ENCODE measurements around the gene ANKS3.
"Not testable (repeated sequence)": the region's sequence is repeated elsewhere in the genome, so short reads cannot be mapped to it uniquely, and the experiment has no call there.

ANKS3 gene

GRCh38 chr16:4655801-4656200 lies 78.3 kb downstream of the ANKS3 start:
- in situ Hi-C loops (cut with MboI; ENCODE audit: low sequenced_read_pairs, unreplicated experiment): no loop called here
- no peak for TF ChIP-seq CTCF (IDR thresholded peaks at IDR 0.05; ENCODE audit: borderline replicate concordance, control extremely low read depth, extremely low read depth, insufficient read depth, missing control alignments)
- DNase-seq (ENCODE audit: low spot score): no peak

GRCh38 chr16:4654964-4655590 lies 79.0 kb downstream of the ANKS3 start:
- no peak for DNase-seq (ENCODE audit: low spot score)
- in situ Hi-C loops (cut with MboI; ENCODE audit: low sequenced_read_pairs, unreplicated experiment): no loop called here
- TF ChIP-seq CTCF (IDR thresholded peaks at IDR 0.05; ENCODE audit: borderline replicate concordance, control extremely low read depth, extremely low read depth, insufficient read depth, missing control alignments): no peak

- DNase-seq (ENCODE audit: low spot score): no peak
- TF ChIP-seq CTCF (IDR thresholded peaks at IDR 0.05; ENCODE audit: borderline replicate concordance, control extremely low read depth, extremely low read depth, insufficient read depth, missing control alignments): no peak
- in situ Hi-C loops (cut with MboI; ENCODE audit: low sequenced_read_pairs, unreplicated experiment): no loop called here
These were observed 79.8 kb downstream of the ANKS3 start for GRCh38 chr16:4654011-4654963.

- in situ Hi-C loops (cut with MboI; ENCODE audit: low sequenced_read_pairs, unreplicated experiment): no loop called here
- no peak for TF ChIP-seq CTCF (IDR thresholded peaks at IDR 0.05; ENCODE audit: borderline replicate concordance, control extremely low read depth, extremely low read depth, insufficient read depth, missing control alignments)
- DNase-seq (ENCODE audit: low spot score): no peak
These were observed 81.5 kb downstream of the ANKS3 start for GRCh38 chr16:4652561-4652960.

- TF ChIP-seq CTCF (IDR thresholded peaks at IDR 0.05; ENCODE audit: borderline replicate concordance, control extremely low read depth, extremely low read depth, insufficient read depth, missing control alignments): no peak
- no peak for DNase-seq (ENCODE audit: low spot score)
- in situ Hi-C loops (cut with MboI; ENCODE audit: low sequenced_read_pairs, unreplicated experiment): no loop called here
These were observed 82.2 kb downstream of the ANKS3 start for GRCh38 chr16:4651827-4652226.

- DNase-seq (ENCODE audit: low spot score): peak; percentile 86
- in situ Hi-C loops (cut with MboI; ENCODE audit: low sequenced_read_pairs, unreplicated experiment): not testable (repeated sequence)
- peak; percentile 88 for TF ChIP-seq CTCF (IDR thresholded peaks at IDR 0.05; ENCODE audit: borderline replicate concordance, control extremely low read depth, extremely low read depth, insufficient read depth, missing control alignments)
These were observed 83.5 kb downstream of the ANKS3 start for GRCh38 chr16:4650443-4651074.

Measured in GM13976 (cell line).